C4-2B (cell line): ENCODE data around the gene PIAS1.
"Not testable (repeated sequence)": the region's sequence is repeated elsewhere in the genome, so short reads cannot be mapped to it uniquely, and the experiment has no call there.

Source experiments
- H3K27ac ChIP-seq: fragments of 450-650 bp; 2 replicates; pipeline ENCODE4 v1.5.1; 2017
- ZFX ChIP-seq: fragments of 450-650 bp; IDR thresholded peaks from 2 replicates; pipeline ENCODE4 v1.6.1; 2017
- TF ChIP-seq, protein P1 (sequence below): fragments of 450-650 bp; conservative IDR thresholded peaks from 2 replicates; pipeline ENCODE4 v1.5.1; 2017; ENCODE audit warnings: mild to moderate bottlenecking

Gene PIAS1

DNA sequence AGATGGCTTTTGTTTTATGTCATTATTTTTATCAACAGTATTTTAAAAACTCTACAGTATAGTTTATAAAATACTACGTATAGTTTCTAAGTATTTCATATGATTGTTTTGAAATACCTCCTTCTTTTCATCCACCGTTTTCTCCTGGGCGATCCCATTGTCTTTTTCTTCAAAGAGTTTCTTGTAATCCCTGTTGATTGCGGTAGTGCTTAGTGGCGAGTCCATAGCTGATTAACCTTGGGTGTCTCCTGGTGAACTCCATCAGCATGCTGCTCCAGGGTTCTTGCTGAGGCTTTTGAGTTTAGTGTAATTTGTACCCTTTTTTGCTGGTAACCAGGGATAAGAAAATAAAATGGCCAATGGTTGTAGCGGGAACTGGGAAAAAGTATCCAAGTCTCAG lies 3.6 kb downstream of the PIAS1 start:
- H3K27ac ChIP-seq: no peak overlapping the region
- TF ChIP-seq ZFX: no peak
- TF ChIP-seq, protein P1, sequence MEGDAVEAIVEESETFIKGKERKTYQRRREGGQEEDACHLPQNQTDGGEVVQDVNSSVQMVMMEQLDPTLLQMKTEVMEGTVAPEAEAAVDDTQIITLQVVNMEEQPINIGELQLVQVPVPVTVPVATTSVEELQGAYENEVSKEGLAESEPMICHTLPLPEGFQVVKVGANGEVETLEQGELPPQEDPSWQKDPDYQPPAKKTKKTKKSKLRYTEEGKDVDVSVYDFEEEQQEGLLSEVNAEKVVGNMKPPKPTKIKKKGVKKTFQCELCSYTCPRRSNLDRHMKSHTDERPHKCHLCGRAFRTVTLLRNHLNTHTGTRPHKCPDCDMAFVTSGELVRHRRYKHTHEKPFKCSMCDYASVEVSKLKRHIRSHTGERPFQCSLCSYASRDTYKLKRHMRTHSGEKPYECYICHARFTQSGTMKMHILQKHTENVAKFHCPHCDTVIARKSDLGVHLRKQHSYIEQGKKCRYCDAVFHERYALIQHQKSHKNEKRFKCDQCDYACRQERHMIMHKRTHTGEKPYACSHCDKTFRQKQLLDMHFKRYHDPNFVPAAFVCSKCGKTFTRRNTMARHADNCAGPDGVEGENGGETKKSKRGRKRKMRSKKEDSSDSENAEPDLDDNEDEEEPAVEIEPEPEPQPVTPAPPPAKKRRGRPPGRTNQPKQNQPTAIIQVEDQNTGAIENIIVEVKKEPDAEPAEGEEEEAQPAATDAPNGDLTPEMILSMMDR: no peak

- H3K27ac ChIP-seq: not testable (repeated sequence)
Measured at GRCh38 chr15:68058970-68059369, 4.9 kb downstream of the PIAS1 start.

GRCh38 chr15:68059630-68060029 lies 5.5 kb downstream of the PIAS1 start:
- H3K27ac ChIP-seq: no peak overlapping the region
- TF ChIP-seq ZFX: no peak
- TF ChIP-seq, protein P1: no peak

DNA sequence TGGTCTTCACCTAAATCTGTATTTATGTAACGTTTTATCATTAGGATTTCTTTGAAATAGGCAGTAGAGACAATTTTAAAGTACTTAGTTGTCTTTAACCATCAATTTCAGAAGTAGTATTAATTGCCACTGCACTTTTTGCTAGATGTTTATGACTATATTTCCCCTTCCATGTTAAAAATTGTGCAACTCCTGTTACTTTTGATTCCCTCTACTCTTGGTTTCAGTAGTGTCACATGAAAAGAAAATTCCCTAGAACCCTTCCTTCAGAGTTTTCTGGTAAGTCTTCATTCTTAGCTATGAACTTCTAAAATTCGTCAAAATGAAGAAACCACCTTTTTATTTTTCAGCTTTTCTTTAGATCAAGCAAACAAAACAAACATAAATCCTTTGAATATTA lies 7.1 kb downstream of the PIAS1 start:
- no peak overlapping the region for H3K27ac ChIP-seq
- TF ChIP-seq ZFX: no peak
- TF ChIP-seq, protein P1: no peak

DNA sequence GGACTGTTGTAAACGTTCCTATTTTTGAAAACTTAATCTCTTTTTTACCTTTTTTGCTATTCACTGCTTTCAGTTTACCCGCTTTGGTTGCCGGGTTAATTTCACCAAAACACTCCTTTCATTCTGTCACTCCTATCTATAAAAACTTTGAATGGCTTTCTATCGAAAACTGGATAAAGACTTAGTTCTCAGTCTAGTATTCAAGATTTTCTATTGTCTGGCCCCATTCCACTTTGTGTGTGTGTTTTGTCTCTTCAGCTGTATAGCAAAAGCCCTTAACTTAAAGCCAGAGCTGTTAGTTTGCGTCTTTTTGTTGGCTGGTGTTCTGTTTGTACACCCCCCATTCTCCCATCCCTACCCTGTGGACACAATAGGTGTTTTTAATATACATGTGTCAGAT lies 7.5 kb downstream of the PIAS1 start:
- TF ChIP-seq, protein P1: no peak
- no peak for TF ChIP-seq ZFX
- H3K27ac ChIP-seq: no peak overlapping the region

DNA sequence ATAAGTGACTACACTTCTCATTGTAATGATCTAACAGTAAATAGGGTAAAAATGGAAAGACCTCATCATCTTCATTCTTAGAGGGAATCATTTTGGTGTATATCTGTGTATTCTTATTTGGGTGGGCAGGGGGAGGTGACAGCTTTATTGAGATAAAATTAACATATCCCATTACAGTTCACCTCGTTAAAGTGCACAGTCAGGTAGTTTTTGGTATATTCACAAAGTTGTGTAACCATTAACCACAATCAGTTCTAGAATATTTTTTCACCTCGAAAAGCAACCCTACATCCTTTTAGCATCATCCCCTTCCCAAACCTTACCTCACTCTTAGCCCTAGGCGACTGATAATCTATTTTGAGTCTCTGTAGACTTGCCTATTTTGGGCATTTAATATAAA lies 8.1 kb downstream of the PIAS1 start:
- no peak for TF ChIP-seq ZFX
- TF ChIP-seq, protein P1: no peak
- H3K27ac ChIP-seq: no peak overlapping the region

DNA sequence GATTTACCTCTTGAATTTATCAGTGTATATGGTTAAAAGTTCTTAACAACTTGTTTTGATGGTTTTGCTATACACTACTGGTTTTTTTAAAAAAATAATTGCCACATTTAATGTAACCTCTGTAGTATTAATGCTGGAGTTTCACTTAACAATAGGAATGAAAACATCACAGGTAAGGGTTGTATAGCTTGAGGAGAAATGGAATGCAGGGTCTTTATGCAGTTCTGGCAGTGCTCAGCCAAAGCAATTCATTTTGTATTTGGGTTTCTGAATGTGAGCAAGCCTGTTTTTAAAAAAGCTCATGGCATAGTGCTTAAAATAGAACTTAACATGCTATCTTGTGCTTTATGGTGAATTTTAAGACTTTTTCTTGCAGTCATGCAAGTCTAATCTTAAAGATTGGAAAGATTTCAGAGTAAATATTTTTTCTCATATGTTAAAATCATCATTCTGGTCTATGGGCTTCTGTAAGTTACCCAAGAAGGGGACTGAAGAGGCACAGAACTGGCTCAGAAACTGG lies 8.9 kb downstream of the PIAS1 start:
- no peak for TF ChIP-seq ZFX
- TF ChIP-seq, protein P1: no peak

DNA sequence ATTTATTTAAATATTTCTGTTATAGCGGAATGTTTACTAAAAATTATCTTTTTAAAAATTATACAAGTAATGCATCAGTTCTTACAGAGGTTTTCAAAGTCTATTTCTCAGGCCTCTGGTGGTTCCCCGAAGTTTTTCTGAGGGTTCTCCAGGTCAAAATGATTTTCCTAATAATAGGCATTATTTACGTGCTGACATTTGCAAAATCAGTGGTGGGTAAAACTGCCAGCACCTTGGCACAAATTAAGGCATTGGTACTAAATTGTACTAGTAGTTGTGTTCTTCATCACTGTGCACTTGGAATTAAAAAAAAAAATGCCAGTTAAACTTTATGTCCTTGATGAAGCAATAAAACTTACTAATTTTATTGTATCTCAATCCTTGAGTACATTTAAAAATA lies 9.5 kb downstream of the PIAS1 start:
- no peak overlapping the region for H3K27ac ChIP-seq
- TF ChIP-seq, protein P1: no peak
- no peak for TF ChIP-seq ZFX

More for the DNA sequence above, 8.9 kb downstream of the PIAS1 start:
- H3K27ac ChIP-seq: no peak overlapping the region
